ENCODE data around the gene GSTA2.

Gene GSTA2

GRCh38 chr6:52726741-52727535, 36.3 kb downstream of the GSTA2 start:
- Histone ChIP-seq H3K27ac (ENCODE audit: low read length) (no peak overlapping the region), H4K20me1 (ENCODE audit: insufficient read depth, low read length) (no peaks in the 10 kb centered on the region), H3K4me3 (ENCODE audit: low read depth in 1 of 2, low read length in 2 of 2) (no peak overlapping the region), H3K36me3 (ENCODE audit: insufficient read depth, low read length) (no peaks in the 10 kb centered on the region), H3K9ac (ENCODE audit: low read depth, low read length) (no peak overlapping the region), H3K9me3 (ENCODE audit: insufficient read depth, low read length, severe bottlenecking) (no peaks in the 10 kb centered on the region), H2AFZ (ENCODE audit: low read depth, low read length) (no peak overlapping the region), H3K4me1 (ENCODE audit: insufficient read depth, low read length) (no peaks in the 10 kb centered on the region), H3K79me2 (ENCODE audit: insufficient read depth, low read length) (no peaks in the 10 kb centered on the region), H3K27me3 (ENCODE audit: insufficient read depth, low read length, poor library complexity) (no peaks in the 10 kb centered on the region), H3K4me2 (ENCODE audit: insufficient read depth, low read length) (no peak overlapping the region)
- DNase-seq (no peak), ATAC-seq (ENCODE audit: insufficient read depth, low read depth) (no peak)
- TF ChIP-seq CTCF (IDR thresholded peaks at IDR 0.05; ENCODE audit: borderline replicate concordance, extremely low read depth, low read length, poor library complexity, severe bottlenecking) = no peak
- no peak for TF ChIP-seq EZH2 (IDR thresholded peaks at IDR 0.05; ENCODE audit: borderline replicate concordance, low read depth, low read length, severe bottlenecking)

GRCh38 chr6:52726193-52726542, 37.1 kb downstream of the GSTA2 start:
- H3K9ac ChIP-seq (ENCODE audit: low read depth, low read length) = no peak overlapping the region
- H3K4me1 ChIP-seq (ENCODE audit: insufficient read depth, low read length) = no peaks in the 10 kb centered on the region
- H3K4me2 ChIP-seq (ENCODE audit: insufficient read depth, low read length) = no peak overlapping the region
- no peaks in the 10 kb centered on the region for H3K9me3 ChIP-seq (ENCODE audit: insufficient read depth, low read length, severe bottlenecking)
- ATAC-seq (ENCODE audit: insufficient read depth, low read depth) (no peak), DNase-seq (no peak)
- no peaks in the 10 kb centered on the region for H4K20me1 ChIP-seq (ENCODE audit: insufficient read depth, low read length)
- no peaks in the 10 kb centered on the region for H3K79me2 ChIP-seq (ENCODE audit: insufficient read depth, low read length)
- H2AFZ ChIP-seq (ENCODE audit: low read depth, low read length) = no peak overlapping the region
- no peaks in the 10 kb centered on the region for H3K36me3 ChIP-seq (ENCODE audit: insufficient read depth, low read length)
- H3K27me3 ChIP-seq (ENCODE audit: insufficient read depth, low read length, poor library complexity) = no peaks in the 10 kb centered on the region
- H3K27ac ChIP-seq (ENCODE audit: low read length) = no peak overlapping the region
- TF ChIP-seq EZH2 (IDR thresholded peaks at IDR 0.05; ENCODE audit: borderline replicate concordance, low read depth, low read length, severe bottlenecking) = no peak
- no peak for TF ChIP-seq CTCF (IDR thresholded peaks at IDR 0.05; ENCODE audit: borderline replicate concordance, extremely low read depth, low read length, poor library complexity, severe bottlenecking)
- no peak overlapping the region for H3K4me3 ChIP-seq (ENCODE audit: low read depth in 1 of 2, low read length in 2 of 2)

- Histone ChIP-seq H3K4me3 (ENCODE audit: low read depth in 1 of 2, low read length in 2 of 2) (no peak overlapping the region), H3K27me3 (ENCODE audit: insufficient read depth, low read length, poor library complexity) (no peaks in the 10 kb centered on the region), H3K4me2 (ENCODE audit: insufficient read depth, low read length) (no peak overlapping the region), H3K4me1 (ENCODE audit: insufficient read depth, low read length) (no peaks in the 10 kb centered on the region), H4K20me1 (ENCODE audit: insufficient read depth, low read length) (no peaks in the 10 kb centered on the region), H3K79me2 (ENCODE audit: insufficient read depth, low read length) (no peaks in the 10 kb centered on the region), H3K9me3 (ENCODE audit: insufficient read depth, low read length, severe bottlenecking) (no peaks in the 10 kb centered on the region), H2AFZ (ENCODE audit: low read depth, low read length) (no peak overlapping the region), H3K27ac (ENCODE audit: low read length) (no peak overlapping the region), H3K36me3 (ENCODE audit: insufficient read depth, low read length) (no peaks in the 10 kb centered on the region), H3K9ac (ENCODE audit: low read depth, low read length) (no peak overlapping the region)
- ATAC-seq (ENCODE audit: insufficient read depth, low read depth) = no peak
- TF ChIP-seq EZH2 (IDR thresholded peaks at IDR 0.05; ENCODE audit: borderline replicate concordance, low read depth, low read length, severe bottlenecking) = no peak
- no peak for TF ChIP-seq CTCF (IDR thresholded peaks at IDR 0.05; ENCODE audit: borderline replicate concordance, extremely low read depth, low read length, poor library complexity, severe bottlenecking)
- DNase-seq = no peak
Measured at GRCh38 chr6:52725535-52726192, 37.6 kb downstream of the GSTA2 start.
